GM12878 (cell line): Measurements from ENCODE around the gene PPP1R27. TPM values are rescaled to one million over a fixed set of nuclear protein-coding genes. Genes with fewer than 3 reads are reported as not detected.

Source experiments
- BCL11A ChIP-seq: IDR thresholded peaks from 2 replicates; pipeline ENCODE4 v1.6.1; 2011; ENCODE audit warnings: low read depth, low read length
- CEBPZ ChIP-seq: fragments of 150-350 bp; IDR thresholded peaks from 2 replicates; pipeline ENCODE4 v1.6.1; 2016; ENCODE audit warnings: low read depth, low read length
- CUX1 ChIP-seq: IDR thresholded peaks from 2 replicates; pipeline ENCODE4 v1.6.1; 2012; ENCODE audit warnings: improper control_type of control experiment, low read depth, low read length; ENCODE audit not compliant: insufficient replicate concordance
- EP300 ChIP-seq, 2 experiments: fragments of 150-350 bp in 1 of 2; IDR thresholded peaks; 2 replicates each; pipeline ENCODE4 v1.6.1; 2011 to 2012; ENCODE audit warnings: low read depth in 2 of 2, low read length in 2 of 2, borderline replicate concordance in 1 of 2, improper control_type of control experiment in 1 of 2, inconsistent platforms in 1 of 2; ENCODE audit not compliant: control insufficient read depth in 1 of 2
- EZH2 ChIP-seq: IDR thresholded peaks from 2 replicates; pipeline ENCODE4 v1.6.1; 2012; ENCODE audit warnings: low read depth, mild to moderate bottlenecking, control low read depth, inconsistent platforms, low read length, borderline replicate concordance; ENCODE audit not compliant: control insufficient read depth
- KAT2A ChIP-seq: conservative IDR thresholded peaks from 2 replicates; pipeline ENCODE4 v1.6.1; 2011; ENCODE audit warnings: low read depth, low read length; ENCODE audit not compliant: control insufficient read depth
- MEF2A ChIP-seq: IDR thresholded peaks from 2 replicates; pipeline ENCODE4 v1.6.1; 2011; ENCODE audit warnings: low read depth, mild to moderate bottlenecking, low read length, moderate library complexity; ENCODE audit not compliant: insufficient read depth
- MEF2B ChIP-seq: fragments of 450-650 bp; IDR thresholded peaks from 2 replicates; pipeline ENCODE4 v1.6.1; 2018; ENCODE audit warnings: mild to moderate bottlenecking, moderate library complexity; ENCODE audit not compliant: partially characterized antibody, poor library complexity, severe bottlenecking
- MLLT1 ChIP-seq: fragments of 450-650 bp; IDR thresholded peaks from 2 replicates; pipeline ENCODE4 v1.6.1; 2016; ENCODE audit warnings: mild to moderate bottlenecking
- NR2C1 ChIP-seq: fragments of 450-650 bp; IDR thresholded peaks from 2 replicates; pipeline ENCODE4 v1.6.1; 2017; ENCODE audit warnings: antibody characterized with exemption, mild to moderate bottlenecking, moderate library complexity
- NRF1 ChIP-seq: conservative IDR thresholded peaks from 2 replicates; pipeline ENCODE4 v1.6.1; 2011; ENCODE audit warnings: mild to moderate bottlenecking, low read depth, low read length, improper control_type of control experiment
- POLR2A ChIP-seq: IDR thresholded peaks from 2 replicates; pipeline ENCODE4 v1.6.1; 2011; ENCODE audit warnings: low read depth, mild to moderate bottlenecking, low read length
- RUNX3 ChIP-seq: IDR thresholded peaks from 2 replicates; pipeline ENCODE4 v1.6.1; 2012; ENCODE audit warnings: low read length, inconsistent platforms
- polyA plus RNA-seq, 11 experiments: library from polyadenylated mRNA; depleted of rRNA in 4 of 11; unstranded in 6 of 11; stranded (reverse) in 5 of 11; fragments of >200 nt; fragmentation: Nextera tagmentation in 4 of 11; fragmentation: Illumina TruSeq in 1 of 11; extraction: Ambion mirVana in 4 of 11; extraction: Trizol in 1 of 11; gene quantifications; 1 replicate in 1 of 11; 2 replicates in 10 of 11; pipeline versions ENCODE4 v1.2.1 to v1.2.3, GENCODE V29; 2011 to 2016; ENCODE audit warnings: inconsistent platforms in 2 of 11, missing spikeins in 2 of 11, low read depth in 1 of 11
- total RNA-seq, 4 experiments: library from RNA; depleted of rRNA in 3 of 4; stranded (reverse); fragments of >200 nt in 3 of 4; fragmentation: Illumina TruSeq in 1 of 4; extraction: Trizol in 1 of 4; gene quantifications; 2 replicates each; pipeline versions ENCODE4 v1.2.1 to v1.2.3, GENCODE V29; 2013 to 2021
- TF ChIP-seq, protein P1 (sequence below): fragments of 450-650 bp; IDR thresholded peaks from 2 replicates; pipeline ENCODE4 v1.6.1; 2018; ENCODE audit warnings: mild to moderate bottlenecking, low read depth, moderate library complexity; ENCODE audit not compliant: partially characterized antibody

The PPP1R27 gene
- total and polyA plus RNA-seq, 10 of the 15 experiments (the other 5 are each of a cell fraction or from before 2014, with no cell fraction given): 0.17 to 1.6 (median 0.49) TPM; not detected in 3

DNA sequence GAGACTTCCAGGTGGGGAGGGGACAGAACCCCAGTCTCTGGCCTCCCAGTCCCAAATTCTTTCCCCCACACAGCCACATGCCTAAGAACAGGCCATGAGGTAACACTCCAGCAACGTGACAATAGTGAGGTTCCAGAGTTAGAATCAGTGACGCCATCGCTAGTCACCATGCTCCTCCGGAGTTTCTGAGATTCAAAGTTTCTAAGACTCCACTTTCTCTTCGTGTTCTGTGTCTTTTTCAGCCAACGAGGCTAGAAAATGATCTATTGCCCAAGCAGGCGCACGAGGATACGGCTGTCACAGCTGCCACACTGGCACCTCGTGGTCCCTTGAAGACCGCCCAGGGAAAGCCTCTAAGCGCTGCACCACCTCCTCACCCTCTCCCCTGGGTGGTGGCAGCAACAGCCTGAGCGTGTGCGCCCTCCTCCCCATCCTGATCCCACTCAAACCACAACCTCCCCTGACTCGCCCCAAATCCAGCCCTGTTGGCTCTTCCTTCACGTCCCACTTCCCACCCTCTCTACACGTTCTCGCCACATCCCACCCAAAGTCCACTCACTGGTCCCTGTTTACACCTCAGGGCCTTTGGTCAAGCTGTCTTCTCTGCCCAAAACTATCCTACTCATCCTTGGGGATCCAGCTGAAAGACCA is 2.8 kb downstream of the PPP1R27 start (continued):
- 0 out of 2 replicates have a peak, but pooled peaks have one; percentile 30 for TF ChIP-seq MLLT1
- TF ChIP-seq, protein P1, sequence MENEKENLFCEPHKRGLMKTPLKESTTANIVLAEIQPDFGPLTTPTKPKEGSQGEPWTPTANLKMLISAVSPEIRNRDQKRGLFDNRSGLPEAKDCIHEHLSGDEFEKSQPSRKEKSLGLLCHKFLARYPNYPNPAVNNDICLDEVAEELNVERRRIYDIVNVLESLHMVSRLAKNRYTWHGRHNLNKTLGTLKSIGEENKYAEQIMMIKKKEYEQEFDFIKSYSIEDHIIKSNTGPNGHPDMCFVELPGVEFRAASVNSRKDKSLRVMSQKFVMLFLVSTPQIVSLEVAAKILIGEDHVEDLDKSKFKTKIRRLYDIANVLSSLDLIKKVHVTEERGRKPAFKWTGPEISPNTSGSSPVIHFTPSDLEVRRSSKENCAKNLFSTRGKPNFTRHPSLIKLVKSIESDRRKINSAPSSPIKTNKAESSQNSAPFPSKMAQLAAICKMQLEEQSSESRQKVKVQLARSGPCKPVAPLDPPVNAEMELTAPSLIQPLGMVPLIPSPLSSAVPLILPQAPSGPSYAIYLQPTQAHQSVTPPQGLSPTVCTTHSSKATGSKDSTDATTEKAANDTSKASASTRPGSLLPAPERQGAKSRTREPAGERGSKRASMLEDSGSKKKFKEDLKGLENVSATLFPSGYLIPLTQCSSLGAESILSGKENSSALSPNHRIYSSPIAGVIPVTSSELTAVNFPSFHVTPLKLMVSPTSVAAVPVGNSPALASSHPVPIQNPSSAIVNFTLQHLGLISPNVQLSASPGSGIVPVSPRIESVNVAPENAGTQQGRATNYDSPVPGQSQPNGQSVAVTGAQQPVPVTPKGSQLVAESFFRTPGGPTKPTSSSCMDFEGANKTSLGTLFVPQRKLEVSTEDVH: no peak
- TF ChIP-seq POLR2A: no peak; the same call in 1 of the 2 replicates
- TF ChIP-seq KAT2A: no peak
- no peak for TF ChIP-seq MEF2B
- TF ChIP-seq BCL11A: no peak
- TF ChIP-seq CEBPZ: no peak
- TF ChIP-seq NR2C1: no peak
- TF ChIP-seq RUNX3: peak; percentile 15
- TF ChIP-seq EP300 (IDR thresholded peaks at IDR 0.05; ENCODE audit: borderline replicate concordance in 1 of 2, control insufficient read depth in 1 of 2, low read depth in 2 of 2, low read length in 2 of 2): no peak
- TF ChIP-seq MEF2A: no peak
- TF ChIP-seq EZH2: no peak
- TF ChIP-seq CUX1: no peak
- TF ChIP-seq NRF1: no peak
